ENCODE data around the gene RAPGEF4. TPM values are rescaled to one million over a fixed set of nuclear protein-coding genes. Genes with fewer than 3 reads are reported as not detected.

Gene RAPGEF4
- total and polyA plus RNA-seq, 11 donors: 1.3 to 21.2 (median 10.5) TPM

DNA sequence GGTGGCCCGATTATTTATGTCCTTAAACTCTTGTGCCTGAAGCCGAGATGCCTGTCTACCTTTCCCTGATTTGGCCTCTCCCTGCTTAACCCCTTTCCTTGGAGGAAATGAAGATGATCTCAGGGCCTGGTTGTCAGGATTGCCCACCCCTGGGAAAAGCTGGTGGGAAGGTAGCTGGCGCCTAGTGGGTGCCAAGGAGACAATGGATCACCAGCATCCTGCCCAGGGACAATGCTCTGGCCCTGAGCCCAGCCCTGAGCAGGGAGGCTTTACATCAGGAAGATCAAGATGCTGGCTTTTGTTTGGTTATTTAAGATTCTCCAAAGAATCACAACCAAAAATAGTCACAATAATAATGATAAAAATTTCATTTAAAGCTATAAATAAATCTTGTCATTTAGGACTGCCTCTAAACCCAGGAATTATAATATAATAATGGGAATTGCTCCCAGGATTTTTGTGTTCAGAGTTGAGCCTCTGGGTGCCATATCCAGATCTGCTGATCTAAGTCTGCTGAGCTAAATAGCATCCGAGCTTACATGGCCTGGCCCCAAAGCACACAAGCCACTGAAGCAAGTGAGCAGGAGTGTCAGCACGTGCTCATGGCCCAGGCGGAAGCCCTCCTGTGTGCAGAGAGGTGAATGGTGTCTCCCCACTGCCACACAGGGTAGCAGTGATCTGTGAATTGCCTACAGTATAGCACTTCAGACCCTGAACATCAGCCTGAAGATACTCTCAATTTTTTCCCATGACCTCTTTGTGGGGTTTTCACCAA lies 282.2 kb downstream of the RAPGEF4 start:
- 67 to 78% (median 72%) methylated on average over 6 of the region's 6 CpGs for WGBS, 4 donors
- TF ChIP-seq POLR2A (IDR thresholded peaks at IDR 0.05): no peak
- TF ChIP-seq, protein P1, sequence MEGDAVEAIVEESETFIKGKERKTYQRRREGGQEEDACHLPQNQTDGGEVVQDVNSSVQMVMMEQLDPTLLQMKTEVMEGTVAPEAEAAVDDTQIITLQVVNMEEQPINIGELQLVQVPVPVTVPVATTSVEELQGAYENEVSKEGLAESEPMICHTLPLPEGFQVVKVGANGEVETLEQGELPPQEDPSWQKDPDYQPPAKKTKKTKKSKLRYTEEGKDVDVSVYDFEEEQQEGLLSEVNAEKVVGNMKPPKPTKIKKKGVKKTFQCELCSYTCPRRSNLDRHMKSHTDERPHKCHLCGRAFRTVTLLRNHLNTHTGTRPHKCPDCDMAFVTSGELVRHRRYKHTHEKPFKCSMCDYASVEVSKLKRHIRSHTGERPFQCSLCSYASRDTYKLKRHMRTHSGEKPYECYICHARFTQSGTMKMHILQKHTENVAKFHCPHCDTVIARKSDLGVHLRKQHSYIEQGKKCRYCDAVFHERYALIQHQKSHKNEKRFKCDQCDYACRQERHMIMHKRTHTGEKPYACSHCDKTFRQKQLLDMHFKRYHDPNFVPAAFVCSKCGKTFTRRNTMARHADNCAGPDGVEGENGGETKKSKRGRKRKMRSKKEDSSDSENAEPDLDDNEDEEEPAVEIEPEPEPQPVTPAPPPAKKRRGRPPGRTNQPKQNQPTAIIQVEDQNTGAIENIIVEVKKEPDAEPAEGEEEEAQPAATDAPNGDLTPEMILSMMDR (IDR thresholded peaks at IDR 0.05): no peak
- Histone ChIP-seq H3K9me3 (no peaks in the 10 kb centered on the region), H3K27me3 (no peaks in the 10 kb centered on the region), H3K4me1 (peaks cover 0 to 18% (median 3%) of the 10 kb centered on the region in 12 donors), H3K4me3 (no peak overlapping the region), H3K36me3 (peaks cover 0 to 2% (median 0%) of the 10 kb centered on the region in 9 donors), H3K27ac (peak overlapping the region in 1 of 12 donors; percentile 27)
- DNase-seq (peak in 1 of 5 donors; percentile 56), ATAC-seq (no peak)
- intact Hi-C loops (cut with DNase I): loop anchor here in 2 of 10 donors (5.0 to 10.0 kb wide), 2 partner anchors 46 to 213 kb away; no protein-coding TSS in a partner anchor

GRCh38 chr2:173019755-173020154 lies 284.1 kb downstream of the RAPGEF4 start:
- no peak overlapping the region for H3K4me3 ChIP-seq
- intact Hi-C loops (cut with DNase I): loop anchor here in 8 of 10 donors (2.0 to 10.0 kb wide), 8 partner anchors 41 to 385 kb away; partner anchors contain the start of gene CDCA7 (in 1 of the 8)
- no peak for ATAC-seq
- H3K4me1 ChIP-seq: peaks cover 0 to 18% (median 3%) of the 10 kb centered on the region in 12 donors
- H3K9me3 ChIP-seq: no peaks in the 10 kb centered on the region
- no peaks in the 10 kb centered on the region for H3K27me3 ChIP-seq
- peaks cover 0 to 9% (median 0%) of the 10 kb centered on the region in 9 donors for H3K36me3 ChIP-seq
- TF ChIP-seq, protein P1 (IDR thresholded peaks at IDR 0.05): no peak
- TF ChIP-seq POLR2A (IDR thresholded peaks at IDR 0.05): no peak
- H3K27ac ChIP-seq: no peak overlapping the region
- no peak for DNase-seq

- TF ChIP-seq, protein P1 (IDR thresholded peaks at IDR 0.05): peak in 9 of 12 donors; percentile 14 to 55 (median 38)
- no peak for TF ChIP-seq POLR2A (IDR thresholded peaks at IDR 0.05)
- no peaks in the 10 kb centered on the region for H3K27me3 ChIP-seq
- H3K4me3 ChIP-seq: no peak overlapping the region
- DNase-seq (peak in 4 of 5 donors; percentile 43 to 77 (median 59)), ATAC-seq (peak; percentile 86 to 93 (median 92))
- WGBS, 4 donors: 46 to 62% (median 53%) methylated on average over 9 of the region's 9 CpGs
- H3K9me3 ChIP-seq: no peaks in the 10 kb centered on the region
- peaks cover 0 to 16% (median 5%) of the 10 kb centered on the region in 12 donors for H3K4me1 ChIP-seq
- intact Hi-C loops (cut with DNase I): loop anchor here in 6 of 10 donors (2.0 to 10.0 kb wide), 7 partner anchors 43 to 383 kb away; partner anchors contain the start of gene CDCA7 (in 1 of the 6)
- peaks cover 0 to 9% (median 0%) of the 10 kb centered on the region in 9 donors for H3K36me3 ChIP-seq
- H3K27ac ChIP-seq: peak overlapping the region in 9 of 12 donors; percentile 22 to 70 (median 57)
These were observed 286.3 kb downstream of the RAPGEF4 start for GRCh38 chr2:173021939-173022371.

GRCh38 chr2:173023718-173024117 lies 288.1 kb downstream of the RAPGEF4 start:
- intact Hi-C loops (cut with DNase I): loop anchor here in 6 of 10 donors (5.0 to 10.0 kb wide), 6 partner anchors 46 to 381 kb away; partner anchors contain the start of gene CDCA7 (in 1 of the 6)
- H3K36me3 ChIP-seq: peaks cover 0 to 9% (median 0%) of the 10 kb centered on the region in 9 donors
- no peak for DNase-seq

More at GRCh38 chr2:173023718-173024117, 288.1 kb downstream of the RAPGEF4 start:
- no peak for ATAC-seq
- no peak overlapping the region for H3K4me3 ChIP-seq
- H3K27ac ChIP-seq: no peak overlapping the region
- no peaks in the 10 kb centered on the region for H3K27me3 ChIP-seq
- no peak for TF ChIP-seq POLR2A (IDR thresholded peaks at IDR 0.05)
- TF ChIP-seq, protein P1 (IDR thresholded peaks at IDR 0.05): no peak
- H3K9me3 ChIP-seq: no peaks in the 10 kb centered on the region
- H3K4me1 ChIP-seq: peaks cover 0 to 31% (median 16%) of the 10 kb centered on the region in 12 donors
- 77 to 90% (median 84%) methylated on average over 5 of the region's 5 CpGs for WGBS, 4 donors
